Lower leg skin (tissue), 3 donors: Measurements from ENCODE around the gene MMP17.

Experiments
- POLR2A ChIP-seq, 2 donors: fragments of 450-650 bp; IDR thresholded peaks; one replicate each; pipeline ENCODE4 v1.6.1; 2016 to 2017; ENCODE audit warnings: antibody characterized with exemption in 2 of 2, mild to moderate bottlenecking in 1 of 2, moderate library complexity in 1 of 2
- TF ChIP-seq, protein P1 (sequence below), 3 donors: fragments of 450-650 bp; IDR thresholded peaks; one replicate each; pipeline ENCODE4 v1.5.1; 2016; ENCODE audit warnings: antibody characterized with exemption in 3 of 3, mild to moderate bottlenecking in 3 of 3, moderate library complexity in 2 of 3

DNA sequence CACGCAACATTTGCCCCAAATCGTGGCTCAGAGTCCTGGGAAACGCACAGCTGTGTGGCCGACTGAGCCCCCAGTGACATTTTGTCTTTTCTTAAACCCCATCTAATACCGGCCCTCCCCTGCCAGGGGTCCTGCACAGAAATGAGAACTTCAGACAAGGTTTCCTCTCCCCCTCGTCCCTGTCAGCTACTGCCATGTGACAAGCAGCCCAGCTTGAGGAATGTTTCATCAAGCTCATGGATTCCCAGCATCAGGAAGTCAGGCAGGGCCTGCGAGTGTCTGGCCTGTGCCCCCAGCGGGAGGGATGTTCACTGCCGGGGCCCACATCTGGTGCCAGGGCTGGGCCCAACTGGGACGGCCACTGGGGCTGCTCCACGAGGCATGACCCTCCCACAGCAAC lies 15.9 kb downstream of the MMP17 start:
- no peak for TF ChIP-seq POLR2A (IDR thresholded peaks at IDR 0.05)
- TF ChIP-seq, protein P1, sequence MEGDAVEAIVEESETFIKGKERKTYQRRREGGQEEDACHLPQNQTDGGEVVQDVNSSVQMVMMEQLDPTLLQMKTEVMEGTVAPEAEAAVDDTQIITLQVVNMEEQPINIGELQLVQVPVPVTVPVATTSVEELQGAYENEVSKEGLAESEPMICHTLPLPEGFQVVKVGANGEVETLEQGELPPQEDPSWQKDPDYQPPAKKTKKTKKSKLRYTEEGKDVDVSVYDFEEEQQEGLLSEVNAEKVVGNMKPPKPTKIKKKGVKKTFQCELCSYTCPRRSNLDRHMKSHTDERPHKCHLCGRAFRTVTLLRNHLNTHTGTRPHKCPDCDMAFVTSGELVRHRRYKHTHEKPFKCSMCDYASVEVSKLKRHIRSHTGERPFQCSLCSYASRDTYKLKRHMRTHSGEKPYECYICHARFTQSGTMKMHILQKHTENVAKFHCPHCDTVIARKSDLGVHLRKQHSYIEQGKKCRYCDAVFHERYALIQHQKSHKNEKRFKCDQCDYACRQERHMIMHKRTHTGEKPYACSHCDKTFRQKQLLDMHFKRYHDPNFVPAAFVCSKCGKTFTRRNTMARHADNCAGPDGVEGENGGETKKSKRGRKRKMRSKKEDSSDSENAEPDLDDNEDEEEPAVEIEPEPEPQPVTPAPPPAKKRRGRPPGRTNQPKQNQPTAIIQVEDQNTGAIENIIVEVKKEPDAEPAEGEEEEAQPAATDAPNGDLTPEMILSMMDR (IDR thresholded peaks at IDR 0.05): no peak
